ENCODE measurements around the gene ESRRA. TPM values are rescaled to one million over a fixed set of nuclear protein-coding genes. Genes with fewer than 3 reads are reported as not detected.

ESRRA gene
- polyA plus RNA-seq, 1 donor from 2014 or later: 29.0 TPM

DNA sequence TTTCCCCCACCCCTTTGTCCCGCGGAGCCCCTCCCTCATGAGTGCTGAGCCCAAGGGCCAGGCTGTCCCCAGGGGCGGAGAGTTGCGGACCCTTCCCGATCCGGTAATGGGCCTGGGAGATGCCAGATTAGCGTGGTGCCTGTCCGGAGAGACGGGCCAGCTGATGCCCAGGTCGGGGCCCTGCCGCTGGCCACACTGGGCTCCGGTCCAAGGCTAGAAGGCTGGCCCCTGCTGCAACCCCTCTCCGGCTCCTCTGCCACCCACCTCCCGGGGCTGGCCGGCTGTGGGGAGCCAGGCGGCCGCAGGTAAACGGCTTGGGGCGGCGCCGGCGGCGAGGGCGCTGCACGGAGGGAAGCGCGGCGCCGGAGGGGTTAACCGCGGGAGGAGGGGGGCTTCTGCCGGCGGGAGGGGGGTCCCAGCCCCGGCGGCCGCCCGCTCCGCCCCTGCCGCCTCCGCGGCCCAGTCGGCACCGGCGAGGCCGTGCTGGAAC lies 14.0 kb upstream of the ESRRA start, which contains the start of gene KCNK4:
Gene KCNK4, plus strand, starts transcription at position 41 of the 490 bp plus-strand sequence. CDS start 1,717 bp downstream, outside the sequence.
- peak within 1 kb of the TSS; percentile 68 for H3K9ac ChIP-seq (ENCODE audit: low read length)
- no peak within 1 kb of the TSS for H3K27ac ChIP-seq (ENCODE audit: low read length)
- peak within 1 kb of the TSS; percentile 69 for H3K4me3 ChIP-seq (ENCODE audit: low read length)
- H3K27me3 ChIP-seq (ENCODE audit: insufficient read depth, low read depth, low read length): peaks cover 65% of the 10 kb centered on the region
- no peaks in the 10 kb centered on the region for H3K79me2 ChIP-seq (replicated peaks; ENCODE audit: insufficient read depth, low read length)
- TF ChIP-seq SMC3 (conservative IDR thresholded peaks at IDR 0.05; ENCODE audit: poor library complexity) (no peak), MXI1 (conservative IDR thresholded peaks at IDR 0.05; ENCODE audit: poor library complexity, severe bottlenecking) (no peak), RAD21 (conservative IDR thresholded peaks at IDR 0.05) (no peak), POLR2AphosphoS5 (IDR thresholded peaks at IDR 0.05) (no peak), EZH2 (IDR thresholded peaks at IDR 0.05; ENCODE audit: borderline replicate concordance, insufficient read depth, low read length, poor library complexity, severe bottlenecking) (no peak), TAF1 (IDR thresholded peaks at IDR 0.05; ENCODE audit: low read depth) (no peak), EP300 (conservative IDR thresholded peaks at IDR 0.05; ENCODE audit: poor library complexity, severe bottlenecking) (no peak)
- TF ChIP-seq, protein P1, sequence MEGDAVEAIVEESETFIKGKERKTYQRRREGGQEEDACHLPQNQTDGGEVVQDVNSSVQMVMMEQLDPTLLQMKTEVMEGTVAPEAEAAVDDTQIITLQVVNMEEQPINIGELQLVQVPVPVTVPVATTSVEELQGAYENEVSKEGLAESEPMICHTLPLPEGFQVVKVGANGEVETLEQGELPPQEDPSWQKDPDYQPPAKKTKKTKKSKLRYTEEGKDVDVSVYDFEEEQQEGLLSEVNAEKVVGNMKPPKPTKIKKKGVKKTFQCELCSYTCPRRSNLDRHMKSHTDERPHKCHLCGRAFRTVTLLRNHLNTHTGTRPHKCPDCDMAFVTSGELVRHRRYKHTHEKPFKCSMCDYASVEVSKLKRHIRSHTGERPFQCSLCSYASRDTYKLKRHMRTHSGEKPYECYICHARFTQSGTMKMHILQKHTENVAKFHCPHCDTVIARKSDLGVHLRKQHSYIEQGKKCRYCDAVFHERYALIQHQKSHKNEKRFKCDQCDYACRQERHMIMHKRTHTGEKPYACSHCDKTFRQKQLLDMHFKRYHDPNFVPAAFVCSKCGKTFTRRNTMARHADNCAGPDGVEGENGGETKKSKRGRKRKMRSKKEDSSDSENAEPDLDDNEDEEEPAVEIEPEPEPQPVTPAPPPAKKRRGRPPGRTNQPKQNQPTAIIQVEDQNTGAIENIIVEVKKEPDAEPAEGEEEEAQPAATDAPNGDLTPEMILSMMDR (IDR thresholded peaks at IDR 0.05; ENCODE audit: poor library complexity, severe bottlenecking): no peak
- TF ChIP-seq, protein P2, sequence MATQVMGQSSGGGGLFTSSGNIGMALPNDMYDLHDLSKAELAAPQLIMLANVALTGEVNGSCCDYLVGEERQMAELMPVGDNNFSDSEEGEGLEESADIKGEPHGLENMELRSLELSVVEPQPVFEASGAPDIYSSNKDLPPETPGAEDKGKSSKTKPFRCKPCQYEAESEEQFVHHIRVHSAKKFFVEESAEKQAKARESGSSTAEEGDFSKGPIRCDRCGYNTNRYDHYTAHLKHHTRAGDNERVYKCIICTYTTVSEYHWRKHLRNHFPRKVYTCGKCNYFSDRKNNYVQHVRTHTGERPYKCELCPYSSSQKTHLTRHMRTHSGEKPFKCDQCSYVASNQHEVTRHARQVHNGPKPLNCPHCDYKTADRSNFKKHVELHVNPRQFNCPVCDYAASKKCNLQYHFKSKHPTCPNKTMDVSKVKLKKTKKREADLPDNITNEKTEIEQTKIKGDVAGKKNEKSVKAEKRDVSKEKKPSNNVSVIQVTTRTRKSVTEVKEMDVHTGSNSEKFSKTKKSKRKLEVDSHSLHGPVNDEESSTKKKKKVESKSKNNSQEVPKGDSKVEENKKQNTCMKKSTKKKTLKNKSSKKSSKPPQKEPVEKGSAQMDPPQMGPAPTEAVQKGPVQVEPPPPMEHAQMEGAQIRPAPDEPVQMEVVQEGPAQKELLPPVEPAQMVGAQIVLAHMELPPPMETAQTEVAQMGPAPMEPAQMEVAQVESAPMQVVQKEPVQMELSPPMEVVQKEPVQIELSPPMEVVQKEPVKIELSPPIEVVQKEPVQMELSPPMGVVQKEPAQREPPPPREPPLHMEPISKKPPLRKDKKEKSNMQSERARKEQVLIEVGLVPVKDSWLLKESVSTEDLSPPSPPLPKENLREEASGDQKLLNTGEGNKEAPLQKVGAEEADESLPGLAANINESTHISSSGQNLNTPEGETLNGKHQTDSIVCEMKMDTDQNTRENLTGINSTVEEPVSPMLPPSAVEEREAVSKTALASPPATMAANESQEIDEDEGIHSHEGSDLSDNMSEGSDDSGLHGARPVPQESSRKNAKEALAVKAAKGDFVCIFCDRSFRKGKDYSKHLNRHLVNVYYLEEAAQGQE (IDR thresholded peaks at IDR 0.05; ENCODE audit: borderline replicate concordance): no peak
- H2AFZ ChIP-seq (ENCODE audit: low read depth, low read length): no peak within 1 kb of the TSS
- H3K4me2 ChIP-seq (ENCODE audit: low read length): peak within 1 kb of the TSS; percentile 39
- no peaks in the 10 kb centered on the region for H3K9me2 ChIP-seq (ENCODE audit: insufficient read depth, low read length)
- H3K9me3 ChIP-seq (ENCODE audit: low read length): no peaks in the 10 kb centered on the region
- H4K20me1 ChIP-seq (ENCODE audit: insufficient read depth): no peaks in the 10 kb centered on the region
- no peaks in the 10 kb centered on the region for H3K36me3 ChIP-seq (ENCODE audit: insufficient read depth, low read length)
- no peaks in the 10 kb centered on the region for H3F3A ChIP-seq (ENCODE audit: insufficient read depth, low read length, poor library complexity, severe bottlenecking)

DNA sequence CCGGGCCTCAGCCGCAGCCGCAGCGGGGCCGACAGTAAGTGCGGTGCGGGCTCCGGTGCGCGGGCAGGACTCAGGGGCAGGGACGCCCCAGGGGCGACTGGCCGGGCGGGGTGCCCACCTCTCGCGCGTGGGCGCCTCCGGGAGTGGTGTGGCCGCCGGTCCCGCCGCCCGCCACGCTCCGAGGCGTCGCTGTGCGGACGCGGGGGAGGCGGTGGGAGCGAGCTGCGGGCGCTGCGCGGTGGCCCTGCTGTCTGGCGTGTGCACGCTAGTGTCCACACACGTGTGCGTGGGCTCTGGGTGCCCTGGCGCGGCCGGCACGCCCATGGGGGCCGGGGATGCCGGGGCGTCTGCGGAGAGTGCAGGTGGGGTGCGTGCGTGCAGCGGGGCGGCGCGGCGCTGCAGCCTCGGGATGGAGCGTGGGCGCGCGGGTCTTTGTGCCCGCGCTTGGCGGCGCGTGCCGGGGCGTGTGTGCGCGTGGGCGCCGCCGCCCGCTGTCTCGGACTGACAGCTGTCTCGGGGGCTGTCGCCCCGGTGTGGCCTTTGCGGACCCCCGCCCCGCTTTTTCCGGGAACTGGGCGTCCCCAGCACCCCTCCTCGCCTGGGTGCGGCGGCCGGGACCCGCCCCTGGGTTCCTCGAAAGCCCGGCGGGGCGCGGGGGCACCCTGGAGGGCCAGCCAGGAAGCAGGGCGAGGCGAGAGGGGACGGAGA lies 13.4 kb upstream of the ESRRA start:
- H3K4me3 ChIP-seq (ENCODE audit: low read length): peak overlapping the region; percentile 69
- H3K27ac ChIP-seq (ENCODE audit: low read length): no peak overlapping the region
- no peaks in the 10 kb centered on the region for H4K20me1 ChIP-seq (ENCODE audit: insufficient read depth)
- H3K79me2 ChIP-seq (replicated peaks; ENCODE audit: insufficient read depth, low read length): no peaks in the 10 kb centered on the region
- H3K27me3 ChIP-seq (ENCODE audit: insufficient read depth, low read depth, low read length): peaks cover 71% of the 10 kb centered on the region
- no peak overlapping the region for H3K4me2 ChIP-seq (ENCODE audit: low read length)
- H3K9me3 ChIP-seq (ENCODE audit: low read length): no peaks in the 10 kb centered on the region
- peak overlapping the region; percentile 68 for H3K9ac ChIP-seq (ENCODE audit: low read length)
- TF ChIP-seq EP300 (conservative IDR thresholded peaks at IDR 0.05; ENCODE audit: poor library complexity, severe bottlenecking) (no peak), SMC3 (conservative IDR thresholded peaks at IDR 0.05; ENCODE audit: poor library complexity) (peak; percentile 31), POLR2AphosphoS5 (IDR thresholded peaks at IDR 0.05) (peak; percentile 59), RAD21 (conservative IDR thresholded peaks at IDR 0.05) (no peak), TAF1 (IDR thresholded peaks at IDR 0.05; ENCODE audit: low read depth) (no peak), MXI1 (conservative IDR thresholded peaks at IDR 0.05; ENCODE audit: poor library complexity, severe bottlenecking) (peak; percentile 91), EZH2 (IDR thresholded peaks at IDR 0.05; ENCODE audit: borderline replicate concordance, insufficient read depth, low read length, poor library complexity, severe bottlenecking) (no peak)
- TF ChIP-seq, protein P2 (IDR thresholded peaks at IDR 0.05; ENCODE audit: borderline replicate concordance): peak; percentile 28
- TF ChIP-seq, protein P1 (IDR thresholded peaks at IDR 0.05; ENCODE audit: poor library complexity, severe bottlenecking): no peak
- H3K9me2 ChIP-seq (ENCODE audit: insufficient read depth, low read length): no peaks in the 10 kb centered on the region
- no peaks in the 10 kb centered on the region for H3K36me3 ChIP-seq (ENCODE audit: insufficient read depth, low read length)
- no peaks in the 10 kb centered on the region for H3F3A ChIP-seq (ENCODE audit: insufficient read depth, low read length, poor library complexity, severe bottlenecking)
- no peak overlapping the region for H2AFZ ChIP-seq (ENCODE audit: low read depth, low read length)
